ENCODE measurements around the gene SCN2A. TPM values are rescaled to one million over a fixed set of nuclear protein-coding genes. Genes with fewer than 3 reads are reported as not detected.

The SCN2A gene
- total RNA-seq, 1 donor from 2014 or later: 0.53 TPM

DNA sequence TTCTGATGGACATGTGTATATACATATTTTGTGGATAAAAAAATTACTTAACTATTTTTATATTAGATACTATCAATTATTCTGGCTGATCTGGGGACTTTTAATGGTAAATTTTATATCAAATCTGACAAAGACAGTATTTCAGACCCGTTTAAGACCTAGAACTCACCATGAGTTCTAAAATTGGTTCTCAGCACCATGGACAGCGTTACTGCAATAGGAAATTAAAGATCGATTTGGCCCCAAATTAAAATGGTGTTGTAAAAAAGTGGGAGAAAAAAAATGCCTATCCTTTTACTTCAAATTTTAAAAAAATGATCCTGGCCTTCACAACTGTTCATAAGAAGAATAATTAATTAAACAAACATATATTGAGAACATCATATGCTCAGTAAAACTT lies 919 bp upstream of the SCN2A start:
- no peaks in the 10 kb centered on the region for H3K36me3 ChIP-seq

DNA sequence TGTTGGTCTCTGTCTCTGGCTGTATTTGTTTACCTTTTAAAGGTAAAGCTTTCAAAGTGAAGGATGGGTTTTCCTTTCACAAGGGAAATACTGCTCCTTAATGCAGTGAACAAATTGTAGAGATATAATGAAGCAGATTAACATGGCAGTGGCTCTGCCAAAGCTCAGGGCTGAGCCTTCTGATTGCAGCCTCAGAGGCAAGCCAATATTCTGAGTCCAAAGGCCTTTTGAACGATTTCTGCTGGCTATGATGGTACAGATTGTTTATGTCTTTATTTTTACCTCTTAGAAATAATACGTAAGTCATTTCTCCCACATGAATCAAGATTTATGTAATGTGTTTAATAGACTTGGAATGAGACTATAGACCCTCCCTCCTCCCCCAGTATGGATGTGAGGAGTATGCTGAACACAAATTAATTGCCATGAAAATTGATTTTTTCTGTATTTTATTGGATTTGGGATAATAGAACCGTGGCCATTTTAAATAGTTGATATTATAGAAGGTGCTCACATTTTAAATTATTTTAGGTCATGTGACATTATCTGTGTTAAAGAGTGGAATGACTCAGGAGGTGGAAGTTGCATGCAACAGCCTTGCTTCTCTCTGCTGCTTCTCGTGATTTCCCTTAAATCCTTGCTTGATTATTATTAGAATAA lies 772 bp downstream of the SCN2A start:
- TF ChIP-seq, protein P1, sequence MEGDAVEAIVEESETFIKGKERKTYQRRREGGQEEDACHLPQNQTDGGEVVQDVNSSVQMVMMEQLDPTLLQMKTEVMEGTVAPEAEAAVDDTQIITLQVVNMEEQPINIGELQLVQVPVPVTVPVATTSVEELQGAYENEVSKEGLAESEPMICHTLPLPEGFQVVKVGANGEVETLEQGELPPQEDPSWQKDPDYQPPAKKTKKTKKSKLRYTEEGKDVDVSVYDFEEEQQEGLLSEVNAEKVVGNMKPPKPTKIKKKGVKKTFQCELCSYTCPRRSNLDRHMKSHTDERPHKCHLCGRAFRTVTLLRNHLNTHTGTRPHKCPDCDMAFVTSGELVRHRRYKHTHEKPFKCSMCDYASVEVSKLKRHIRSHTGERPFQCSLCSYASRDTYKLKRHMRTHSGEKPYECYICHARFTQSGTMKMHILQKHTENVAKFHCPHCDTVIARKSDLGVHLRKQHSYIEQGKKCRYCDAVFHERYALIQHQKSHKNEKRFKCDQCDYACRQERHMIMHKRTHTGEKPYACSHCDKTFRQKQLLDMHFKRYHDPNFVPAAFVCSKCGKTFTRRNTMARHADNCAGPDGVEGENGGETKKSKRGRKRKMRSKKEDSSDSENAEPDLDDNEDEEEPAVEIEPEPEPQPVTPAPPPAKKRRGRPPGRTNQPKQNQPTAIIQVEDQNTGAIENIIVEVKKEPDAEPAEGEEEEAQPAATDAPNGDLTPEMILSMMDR (IDR thresholded peaks at IDR 0.05): no peak
- H3K27ac ChIP-seq: no peak overlapping the region

More for the DNA sequence above, 919 bp upstream of the SCN2A start:
- TF ChIP-seq, protein P1 (IDR thresholded peaks at IDR 0.05): no peak
- no peaks in the 10 kb centered on the region for H3K9me3 ChIP-seq
- H3K4me3 ChIP-seq: no peak overlapping the region
- intact Hi-C loops (cut with DNase I): loop anchor here (5.0 kb wide), 1 partner anchor 69 kb away; no protein-coding TSS in a partner anchor
- H3K27ac ChIP-seq: no peak overlapping the region
- H3K4me1 ChIP-seq: no peaks in the 10 kb centered on the region
- H3K27me3 ChIP-seq: no peaks in the 10 kb centered on the region
- DNase-seq (ENCODE audit: low spot score in 2 of 2): no peak

DNA sequence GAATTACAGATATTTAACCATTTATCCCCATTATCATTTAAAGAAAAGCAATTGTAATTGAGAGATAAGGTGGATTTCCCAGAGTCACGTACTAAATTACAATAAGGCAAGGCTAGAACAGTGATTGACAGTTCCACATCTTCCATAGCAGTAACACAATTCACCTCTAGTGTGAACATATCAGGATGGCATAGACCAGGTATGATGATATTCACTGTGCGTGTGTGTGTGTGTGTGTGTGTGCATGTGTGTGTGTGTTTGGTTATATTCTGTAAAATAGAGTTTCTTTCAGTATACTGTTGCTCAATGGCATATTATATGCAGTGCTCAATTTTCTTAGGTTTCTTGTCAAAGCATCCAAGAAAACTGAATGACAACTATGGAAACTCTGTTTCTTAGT lies 1.7 kb downstream of the SCN2A start:
- Histone ChIP-seq H3K4me1 (no peaks in the 10 kb centered on the region), H3K36me3 (no peaks in the 10 kb centered on the region), H3K4me3 (no peak overlapping the region), H3K27ac (no peak overlapping the region), H3K9me3 (no peaks in the 10 kb centered on the region), H3K27me3 (no peaks in the 10 kb centered on the region)
- TF ChIP-seq, protein P1 (IDR thresholded peaks at IDR 0.05): no peak
- DNase-seq (ENCODE audit: low spot score in 2 of 2): no peak
- intact Hi-C loops (cut with DNase I): no loop called here

More for the DNA sequence above, 772 bp downstream of the SCN2A start:
- Histone ChIP-seq H3K9me3 (no peaks in the 10 kb centered on the region), H3K4me1 (no peaks in the 10 kb centered on the region), H3K27me3 (no peaks in the 10 kb centered on the region), H3K36me3 (no peaks in the 10 kb centered on the region), H3K4me3 (no peak overlapping the region)
- intact Hi-C loops (cut with DNase I): loop anchor here (5.0 kb wide), 1 partner anchor 67 kb away; no protein-coding TSS in a partner anchor
- DNase-seq (ENCODE audit: low spot score in 2 of 2): no peak

DNA sequence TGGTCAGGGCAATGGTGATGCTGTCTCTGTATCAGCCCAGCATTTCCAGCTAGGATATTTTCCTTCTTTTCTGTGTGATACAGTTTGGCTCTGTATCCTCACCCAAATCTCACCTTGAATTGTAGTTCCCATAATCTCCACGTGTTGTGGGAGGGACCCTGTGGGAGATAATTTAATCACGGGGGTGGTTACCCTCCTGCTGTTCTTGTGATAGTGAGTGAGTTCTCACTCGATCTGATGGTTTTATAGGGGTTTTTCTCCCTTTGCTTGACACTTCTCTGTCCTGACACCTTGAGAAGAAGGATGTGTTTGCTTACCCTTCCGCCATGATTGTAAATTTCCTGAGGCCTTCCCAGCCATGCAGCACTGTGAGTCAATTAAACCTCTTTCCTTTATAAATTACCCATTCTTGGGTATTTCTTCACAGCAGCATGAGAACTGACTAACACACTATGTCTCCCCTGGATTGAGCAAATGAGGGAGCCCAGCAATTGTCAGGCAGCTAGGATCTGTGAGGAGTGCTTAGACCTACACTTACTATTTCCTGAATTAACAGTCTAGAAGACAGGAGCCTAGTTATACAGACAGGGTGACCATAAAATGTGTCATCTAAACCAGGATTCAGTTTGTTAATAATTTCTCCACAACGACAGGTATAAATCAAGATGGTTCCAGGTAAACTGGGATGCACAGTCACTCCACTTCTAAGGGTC lies 6.0 kb downstream of the SCN2A start:
- Histone ChIP-seq H3K27me3 (no peaks in the 10 kb centered on the region), H3K9me3 (no peaks in the 10 kb centered on the region), H3K4me1 (no peaks in the 10 kb centered on the region), H3K27ac (no peak overlapping the region), H3K4me3 (no peak overlapping the region), H3K36me3 (no peaks in the 10 kb centered on the region)
- intact Hi-C loops (cut with DNase I): loop anchor here (5.0 kb wide), 1 partner anchor 47 kb away; no protein-coding TSS in a partner anchor
- DNase-seq (ENCODE audit: low spot score in 2 of 2): no peak
- TF ChIP-seq, protein P1 (IDR thresholded peaks at IDR 0.05): no peak

DNA sequence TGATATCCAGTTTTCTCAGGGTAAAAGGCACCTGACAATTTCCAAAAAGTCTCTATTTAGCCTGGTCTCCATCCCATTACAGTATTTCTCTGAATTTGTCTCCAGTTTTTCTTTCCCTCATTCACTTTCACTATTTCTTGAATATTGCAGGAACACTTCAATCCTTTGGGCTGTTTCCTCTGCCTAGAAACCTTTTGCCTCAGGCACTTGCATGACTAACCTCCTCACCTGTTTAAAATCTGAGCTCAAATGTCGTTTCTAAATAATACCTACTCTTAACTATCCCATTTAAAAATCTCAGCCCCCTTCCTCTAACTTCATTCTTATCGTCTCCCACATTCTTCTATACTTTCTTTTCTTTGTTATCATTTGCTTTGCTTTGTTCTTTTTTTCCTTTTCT lies 9.0 kb downstream of the SCN2A start:
- no peak for DNase-seq (ENCODE audit: low spot score in 2 of 2)
- intact Hi-C loops (cut with DNase I): loop anchor here (5.0 kb wide), 1 partner anchor 44 kb away; no protein-coding TSS in a partner anchor

More for the DNA sequence above, 9.0 kb downstream of the SCN2A start:
- no peaks in the 10 kb centered on the region for H3K9me3 ChIP-seq
- no peak overlapping the region for H3K4me3 ChIP-seq
- H3K4me1 ChIP-seq: no peaks in the 10 kb centered on the region
- H3K36me3 ChIP-seq: no peaks in the 10 kb centered on the region
- H3K27ac ChIP-seq: no peak overlapping the region
- H3K27me3 ChIP-seq: no peaks in the 10 kb centered on the region
- TF ChIP-seq, protein P1 (IDR thresholded peaks at IDR 0.05): no peak
